Activated gamma-delta T cell (primary cell): ENCODE results near the gene FLT3LG.
"Not testable (repeated sequence)": the region's sequence is repeated elsewhere in the genome, so short reads cannot be mapped to it uniquely, and the experiment has no call there.

Experiments
- DNase-seq: peaks from one replicate; lab custom pipeline; 2025; lab: John Stamatoyannopoulos, UW

Gene FLT3LG

DNA sequence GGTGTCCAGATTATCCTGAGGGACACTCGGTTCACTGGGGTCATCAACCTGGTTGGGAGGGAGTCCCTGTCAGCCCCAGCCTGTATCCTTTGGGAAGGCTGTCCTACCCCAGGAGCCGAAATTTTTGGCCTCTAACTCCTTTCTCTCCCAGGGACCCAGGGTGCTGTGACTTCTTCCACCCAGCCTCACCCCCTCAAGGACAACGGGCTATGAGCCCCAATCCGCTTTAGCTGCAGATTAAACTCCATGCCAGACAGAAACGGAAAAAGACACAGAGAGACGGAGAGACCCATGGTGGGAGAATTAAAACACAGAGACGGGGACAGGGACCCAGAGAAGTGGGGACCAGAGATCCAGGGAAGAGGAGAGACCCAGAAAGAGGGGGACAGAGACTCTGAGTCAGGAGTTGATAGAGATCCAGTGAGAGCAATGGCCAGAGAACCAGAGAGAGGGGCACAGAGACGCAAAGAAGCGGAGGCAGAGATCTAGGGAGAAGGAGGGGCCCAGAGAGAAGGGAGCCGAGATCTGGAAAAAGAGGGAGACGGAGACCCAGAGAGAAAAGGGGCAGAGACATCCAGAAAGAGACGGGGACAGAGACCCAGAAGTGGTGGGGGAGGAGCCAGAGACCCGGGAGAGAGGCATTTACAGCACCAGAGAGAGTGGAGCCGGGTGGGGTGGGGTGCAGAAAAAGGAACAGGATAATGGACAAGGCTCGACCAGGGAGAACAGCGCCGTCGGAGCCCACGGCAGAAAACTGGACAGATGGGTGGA lies 33.4 kb upstream of the FLT3LG start:
- DNase-seq = no peak

- peak; percentile 35 for DNase-seq
Measured at GRCh38 chr19:49441210-49441959, 32.6 kb upstream of the FLT3LG start, which contains the start of gene SLC17A7. SLC17A7 (minus strand) TSS chr19:49441527; CDS start chr19:49441379, 148 bp downstream.

DNA sequence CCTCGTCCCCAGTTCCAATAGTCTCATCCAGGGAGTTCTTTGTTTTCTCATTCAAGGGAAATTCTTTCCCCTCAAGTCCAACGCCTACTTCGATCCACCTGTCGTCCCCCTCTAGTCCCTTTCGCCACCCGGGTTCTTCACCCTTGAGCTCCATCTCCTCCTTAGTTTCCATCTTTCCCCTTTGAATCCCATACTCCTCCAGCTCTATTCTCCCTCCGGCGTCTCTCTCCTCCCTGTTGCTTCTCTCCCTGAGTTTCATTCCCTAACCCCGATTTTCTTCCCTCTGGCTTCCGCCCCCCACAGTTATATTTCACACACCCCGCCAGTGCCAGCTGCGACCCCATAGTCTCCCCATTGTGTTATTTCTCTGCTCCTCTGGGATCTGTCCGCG lies 32.1 kb upstream of the FLT3LG start:
- no peak for DNase-seq

DNA sequence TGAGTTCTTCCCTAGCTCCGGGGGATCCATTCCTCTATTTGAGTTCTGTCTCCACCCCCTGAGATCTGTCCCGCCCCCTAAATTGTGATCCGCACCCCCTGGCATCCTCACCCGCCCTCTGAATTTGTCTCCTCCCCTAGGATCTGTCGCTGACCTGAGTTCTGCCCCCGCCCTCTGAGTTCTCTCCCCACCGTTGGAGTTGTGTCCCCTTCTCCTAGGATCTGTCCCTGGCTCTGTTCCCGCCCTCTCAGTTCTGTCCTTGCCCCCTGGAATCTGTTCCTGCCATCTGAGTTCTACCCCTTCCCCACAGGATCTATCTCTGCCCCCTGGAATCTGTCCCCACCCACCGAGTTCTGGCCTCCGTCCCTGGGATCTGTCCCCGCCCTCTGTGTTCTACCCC lies 31.7 kb upstream of the FLT3LG start:
- no peak for DNase-seq

- DNase-seq = no peak
Measured at GRCh38 chr19:49442771-49443365, 31.1 kb upstream of the FLT3LG start.

GRCh38 chr19:49443366-49444099 lies 30.5 kb upstream of the FLT3LG start:
- peak; percentile 79 for DNase-seq

GRCh38 chr19:49444100-49444700 lies 29.8 kb upstream of the FLT3LG start:
- DNase-seq = not testable (repeated sequence)

DNA sequence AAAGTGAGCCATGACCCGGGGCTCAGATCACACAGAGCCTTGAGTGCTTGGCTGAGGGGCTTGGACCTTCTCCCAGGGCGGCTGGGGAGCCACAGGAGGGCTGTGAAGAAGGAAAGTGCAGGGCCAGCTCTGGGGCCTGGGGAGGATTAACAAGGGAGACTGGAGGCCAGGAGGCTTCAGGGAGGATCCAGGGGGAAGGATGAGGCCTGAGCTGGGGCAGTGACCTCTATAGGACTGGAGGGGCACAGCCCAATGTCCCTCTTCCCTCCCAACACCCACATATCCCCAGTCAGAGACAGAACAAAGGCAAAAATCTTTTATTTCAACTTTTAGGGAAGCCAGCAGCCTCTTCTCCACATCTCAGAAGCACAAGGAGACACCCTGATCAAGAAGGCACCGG lies 28.0 kb upstream of the FLT3LG start:
- no peak for DNase-seq

DNA sequence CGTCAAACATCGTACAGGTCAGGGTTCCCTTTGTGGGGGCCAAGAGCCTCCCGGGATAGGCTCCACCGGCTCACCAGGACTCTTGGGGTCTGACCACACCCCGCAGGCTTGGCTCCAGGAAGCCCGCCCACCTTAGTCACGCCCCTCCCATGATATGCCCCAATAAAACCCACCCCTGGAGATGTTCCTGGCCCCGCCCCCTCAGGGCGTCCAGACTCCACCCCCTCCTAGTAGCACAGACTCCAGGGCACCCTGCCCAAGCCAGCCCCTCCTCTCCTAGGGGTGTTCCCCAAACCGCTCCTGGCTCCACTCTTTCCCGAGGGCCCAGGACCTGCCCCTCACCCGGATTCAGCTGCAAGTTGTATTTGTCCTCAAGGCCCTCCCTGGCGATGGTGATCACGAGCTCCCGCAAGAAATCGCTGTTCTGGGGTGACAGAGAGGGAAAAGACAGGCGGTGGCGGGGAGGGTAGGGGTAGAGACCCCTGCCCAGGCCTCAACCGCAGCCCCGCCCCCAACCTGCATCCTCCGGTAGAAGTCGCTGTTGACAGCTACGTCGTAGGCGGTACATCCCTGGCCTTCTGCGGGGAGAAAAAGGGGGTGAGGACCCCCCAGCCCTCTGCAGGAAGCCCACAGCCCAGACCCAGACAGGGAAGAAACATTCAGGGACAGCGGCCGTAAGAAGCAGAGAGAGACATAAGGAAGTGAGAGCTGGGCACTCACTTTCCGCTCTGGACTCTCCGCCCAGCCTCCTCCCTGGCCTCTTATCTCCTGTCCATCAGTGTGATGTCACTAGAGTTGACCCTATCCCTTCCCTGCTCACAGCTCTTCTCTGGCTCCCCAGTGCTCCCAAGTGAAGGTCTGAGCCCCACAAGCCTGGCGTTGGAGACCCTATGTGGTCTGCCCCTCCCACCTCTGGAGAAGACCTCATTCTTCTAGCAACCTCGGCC lies 26.3 kb upstream of the FLT3LG start:
- DNase-seq = no peak

- no peak for DNase-seq
Measured at GRCh38 chr19:49448432-49448786, 25.6 kb upstream of the FLT3LG start.

DNA sequence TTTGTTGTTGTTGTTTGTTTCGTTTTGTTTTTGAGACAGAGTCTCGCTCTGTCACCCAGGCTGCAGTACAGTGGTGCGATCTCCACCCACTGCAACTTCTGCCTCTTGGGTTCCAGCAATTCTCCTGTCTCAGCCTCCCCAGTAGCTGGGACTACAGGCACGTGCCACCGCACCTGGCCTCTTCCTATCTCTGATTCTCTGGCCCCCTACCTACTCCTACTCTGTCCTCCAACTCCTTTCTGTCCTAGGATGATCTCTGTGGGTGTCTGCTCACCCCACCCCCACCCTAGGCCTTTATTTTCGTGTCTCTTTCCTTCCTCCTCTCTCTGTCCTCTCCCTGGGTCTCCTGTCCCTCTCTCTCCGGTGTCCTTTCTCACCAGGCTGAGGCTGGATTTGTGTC lies 23.6 kb upstream of the FLT3LG start:
- no peak for DNase-seq

DNA sequence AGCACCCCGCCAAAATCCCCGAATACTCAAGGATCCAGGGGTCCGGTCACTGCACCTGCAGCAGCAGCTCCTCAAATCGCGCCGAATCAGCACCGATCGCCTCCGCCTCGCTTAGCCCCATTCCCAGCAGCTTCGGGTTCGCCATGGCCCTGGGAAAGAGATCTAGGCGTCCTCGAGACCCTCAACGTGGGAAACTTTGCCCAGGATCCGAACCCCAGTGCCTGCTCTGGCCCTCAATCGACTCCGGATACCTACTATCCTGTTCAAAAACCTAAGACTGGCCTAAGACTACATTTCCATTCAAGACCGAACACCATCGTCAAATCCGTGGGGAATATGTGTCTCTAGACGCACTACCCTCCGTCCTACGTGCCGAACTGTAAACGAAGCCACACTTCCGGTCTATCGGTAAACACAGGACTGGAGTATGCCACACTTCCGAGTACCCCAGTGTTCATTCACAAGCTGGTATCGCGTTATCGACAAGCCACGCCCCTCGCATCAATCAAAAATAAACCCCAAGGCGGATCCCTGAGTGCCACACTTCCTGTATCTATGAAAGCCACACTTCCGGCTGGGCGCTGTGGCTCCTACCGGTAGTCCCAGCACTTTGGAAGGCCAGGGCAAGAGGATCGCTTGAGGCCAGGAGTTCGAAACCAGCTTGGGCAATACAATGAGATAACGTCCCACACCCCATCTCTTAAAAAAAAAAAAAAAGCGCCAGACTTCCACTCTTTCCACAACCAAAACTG lies 22.4 kb upstream of the FLT3LG start, which contains the start of gene PIH1D1:
Gene PIH1D1 (minus strand): TSS at position 385 of the 752 bp plus-strand sequence. CDS start 240 bp downstream, at position 145.
- no peak for DNase-seq

DNA sequence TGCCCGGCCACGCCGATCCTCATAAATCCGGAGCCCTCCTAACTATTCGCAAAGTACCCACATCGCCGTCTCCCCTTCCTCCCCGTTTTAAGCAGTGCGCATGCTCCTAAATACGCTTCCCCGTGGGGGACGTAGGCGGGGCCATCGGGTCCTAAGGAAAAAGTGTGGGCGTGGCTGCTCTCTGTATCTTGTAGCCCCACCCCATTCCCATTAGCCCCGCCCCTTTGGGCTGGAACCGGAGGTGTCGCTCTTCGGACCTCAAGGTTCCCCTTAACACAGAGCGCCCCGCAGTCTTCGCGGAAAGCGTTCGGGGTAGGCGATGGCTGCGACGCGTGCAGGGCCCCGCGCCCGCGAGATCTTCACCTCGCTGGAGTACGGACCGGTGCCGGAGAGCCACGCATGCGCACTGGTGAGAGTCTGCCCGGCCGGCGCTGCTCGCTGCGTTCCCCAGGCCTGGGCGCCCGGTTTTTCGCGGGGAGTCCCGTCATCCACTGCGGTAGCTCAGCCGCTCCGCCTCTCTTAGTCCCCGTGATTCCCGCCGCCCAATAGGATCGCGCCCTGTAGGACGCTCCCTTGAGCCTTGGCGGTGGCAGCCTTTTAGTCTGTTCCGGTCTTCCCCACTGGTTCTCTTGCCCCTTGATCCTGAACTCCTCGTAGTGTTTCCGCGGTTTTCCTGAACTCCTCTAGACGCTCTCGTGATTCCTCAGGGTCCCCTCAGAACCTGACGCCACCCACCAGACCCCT lies 20.8 kb upstream of the FLT3LG start, which contains the start of gene ALDH16A1:
Gene ALDH16A1 (plus strand): TSS at position 213 of the 744 bp plus-strand sequence. CDS start 107 bp downstream, at position 320.
- peak; percentile 95 for DNase-seq

- no peak for DNase-seq
Measured at GRCh38 chr19:49453757-49454240, 20.2 kb upstream of the FLT3LG start.

GRCh38 chr19:49455773-49456172 lies 18.2 kb upstream of the FLT3LG start:
- DNase-seq = no peak

- no peak for DNase-seq
Measured at GRCh38 chr19:49456326-49456725, 17.7 kb upstream of the FLT3LG start.

- no peak for DNase-seq
Measured at GRCh38 chr19:49458567-49458903, 15.5 kb upstream of the FLT3LG start.

DNA sequence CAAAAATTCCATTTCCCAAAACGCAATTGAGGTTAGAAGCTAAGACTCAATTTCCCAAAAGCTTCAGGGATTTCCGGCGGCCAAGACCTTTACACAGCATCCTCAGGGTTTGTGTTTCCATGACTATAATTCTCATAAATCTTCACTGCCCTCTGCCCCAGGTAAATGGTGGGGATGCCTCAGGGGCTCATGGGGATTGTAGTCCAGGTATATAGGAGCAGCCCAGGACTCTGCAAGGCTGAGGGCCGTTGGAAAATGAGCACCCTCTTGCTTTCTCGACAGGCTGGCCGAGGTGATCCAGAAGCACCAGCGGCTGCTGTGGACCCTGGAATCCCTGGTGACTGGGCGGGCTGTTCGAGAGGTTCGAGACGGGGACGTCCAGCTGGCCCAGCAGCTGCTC lies 14.6 kb upstream of the FLT3LG start:
- DNase-seq = no peak

DNA sequence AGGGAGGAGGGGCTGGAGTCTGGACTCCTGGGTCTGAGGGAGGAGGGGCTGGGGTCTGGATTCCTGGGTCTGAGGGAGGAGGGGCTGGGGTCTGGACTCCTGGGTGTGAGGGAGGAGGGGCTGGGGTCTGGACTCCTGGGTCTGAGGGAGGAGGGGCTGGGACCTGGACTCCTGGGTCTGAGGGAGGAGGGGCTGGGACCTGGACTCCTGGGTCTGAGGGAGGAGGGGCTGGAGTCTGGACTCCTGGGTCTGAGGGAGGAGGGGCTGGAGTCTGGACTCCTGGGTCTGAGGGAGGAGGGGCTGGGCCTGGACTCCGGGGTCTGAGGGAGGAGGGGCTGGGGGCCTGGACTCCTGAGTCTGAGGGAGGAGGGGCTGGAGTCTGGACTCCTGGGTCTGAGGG lies 12.9 kb upstream of the FLT3LG start:
- not testable (repeated sequence) for DNase-seq
